ENCODE measurements around the gene CLDN6.
A peak's percentile ranks its signal among the peaks of the same experiment; 100 is the strongest.
"Not testable (repeated sequence)": the region's sequence is repeated elsewhere in the genome, so short reads cannot be mapped to it uniquely, and the experiment has no call there.

Gene CLDN6, protein sequence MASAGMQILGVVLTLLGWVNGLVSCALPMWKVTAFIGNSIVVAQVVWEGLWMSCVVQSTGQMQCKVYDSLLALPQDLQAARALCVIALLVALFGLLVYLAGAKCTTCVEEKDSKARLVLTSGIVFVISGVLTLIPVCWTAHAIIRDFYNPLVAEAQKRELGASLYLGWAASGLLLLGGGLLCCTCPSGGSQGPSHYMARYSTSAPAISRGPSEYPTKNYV

GRCh38 chr16:3017794-3018506, at the start of gene CLDN6:
TSS of gene CLDN6 (minus strand) at chr16:3018183. CDS start at chr16:3016021, 2,162 bp downstream.
- no peak for DNase-seq (ENCODE audit: low read depth in 2 of 2)

- no peak for DNase-seq (ENCODE audit: low read depth in 2 of 2)
Observed at GRCh38 chr16:3066440-3066748, 48.4 kb upstream of the CLDN6 start.

DNA sequence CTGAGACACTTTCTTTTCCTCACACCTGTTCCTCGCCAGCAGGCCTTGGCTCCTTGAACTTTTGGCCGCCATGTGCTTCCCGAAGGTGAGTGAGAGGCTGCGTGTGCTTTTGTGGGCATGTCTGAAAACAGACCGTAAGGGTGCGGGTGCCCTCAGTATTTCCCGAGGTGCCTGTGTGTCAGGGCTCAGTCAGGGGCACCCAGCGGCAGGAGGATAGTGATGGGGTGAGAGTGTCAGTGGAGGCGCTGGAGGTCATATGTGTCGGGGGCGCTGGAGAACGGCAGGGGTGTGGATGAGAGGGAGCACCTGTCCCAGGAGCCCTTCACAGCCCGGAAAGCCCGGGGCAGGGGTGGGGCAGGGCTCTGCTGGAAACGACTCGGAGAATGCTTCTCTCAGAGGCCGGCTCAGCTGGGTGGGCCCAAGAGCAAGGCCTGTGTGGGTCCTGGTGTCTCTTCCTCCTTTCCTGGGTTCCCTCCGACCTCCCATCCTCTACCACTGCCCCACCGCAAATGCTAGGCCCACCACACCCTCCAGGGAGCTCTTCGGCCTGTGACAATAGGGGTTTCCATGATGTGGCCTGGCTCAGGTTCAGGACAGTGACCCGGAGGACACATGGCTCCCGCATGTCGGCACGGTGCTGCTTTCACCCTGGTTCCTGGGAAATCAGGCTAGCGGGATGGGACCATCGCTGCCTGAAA, 47.9 kb upstream of the CLDN6 start:
- DNase-seq (ENCODE audit: low read depth in 2 of 2), result no peak

- peak; percentile 33 to 51 for DNase-seq (ENCODE audit: low read depth in 2 of 2)
Observed at GRCh38 chr16:3065069-3065741, 47.2 kb upstream of the CLDN6 start, which contains the start of gene IL32. TSS of gene IL32 (plus strand) at chr16:3065640. CDS start at chr16:3065812, 172 bp downstream.

DNA sequence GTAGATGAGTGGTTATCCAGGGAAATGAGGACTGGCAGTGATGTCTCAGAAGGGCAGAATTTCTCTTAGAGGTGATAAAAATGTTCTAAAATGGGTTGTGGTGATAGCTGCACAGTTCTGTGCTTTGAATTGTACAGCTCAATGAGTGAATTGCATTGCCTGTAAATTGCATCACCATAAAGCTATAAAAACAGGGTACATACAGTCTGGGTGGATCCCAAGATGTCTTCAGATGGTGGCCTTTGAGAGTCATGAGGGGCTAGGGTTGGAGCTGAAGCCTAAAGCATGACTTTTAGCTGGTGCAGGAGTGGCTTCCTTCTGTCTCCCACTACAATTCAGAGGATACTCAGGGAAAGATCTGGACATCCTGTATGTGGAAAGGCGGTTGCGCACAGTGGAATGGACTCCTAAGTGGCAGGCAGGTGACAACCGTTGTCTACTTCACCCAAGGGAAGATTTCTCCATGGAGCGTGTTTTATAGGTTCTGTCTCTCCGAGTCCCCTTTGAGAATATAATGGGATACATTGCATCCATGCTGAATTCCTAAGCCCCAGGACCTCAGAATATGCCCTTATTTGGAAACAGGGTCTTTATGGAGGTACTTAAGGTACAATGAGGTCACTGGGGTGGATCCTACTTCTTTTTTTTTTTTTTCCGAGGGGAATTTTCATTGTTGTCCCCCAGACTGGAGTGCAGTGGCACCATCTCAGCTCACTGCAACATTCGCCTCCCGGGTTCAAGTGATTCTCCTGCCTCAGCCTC, 45.8 kb upstream of the CLDN6 start:
- no peak for DNase-seq (ENCODE audit: low read depth in 2 of 2)

DNA sequence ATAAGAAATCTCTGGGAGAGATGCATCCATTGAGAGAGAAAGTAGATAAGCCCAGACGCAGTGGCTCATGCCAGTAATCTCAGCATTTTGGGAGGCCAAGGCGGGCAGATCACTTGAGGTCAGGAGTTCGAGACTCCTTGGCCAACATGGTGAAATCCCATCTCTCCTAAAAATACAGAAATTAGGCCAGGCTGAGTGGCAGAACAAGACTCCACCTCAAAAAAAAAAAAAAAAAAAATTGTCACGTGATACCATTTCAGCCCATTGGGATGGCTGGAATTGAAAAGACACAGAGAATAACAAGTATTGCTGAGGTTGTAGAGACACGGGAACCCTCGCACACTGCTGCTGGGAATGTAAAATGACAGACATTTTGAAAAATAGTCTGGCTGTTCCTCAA, 44.6 kb upstream of the CLDN6 start:
- DNase-seq (ENCODE audit: low read depth in 2 of 2), result no peak

- DNase-seq (ENCODE audit: low read depth in 2 of 2), result no peak
Observed at GRCh38 chr16:3060339-3061127, 42.5 kb upstream of the CLDN6 start.

DNA sequence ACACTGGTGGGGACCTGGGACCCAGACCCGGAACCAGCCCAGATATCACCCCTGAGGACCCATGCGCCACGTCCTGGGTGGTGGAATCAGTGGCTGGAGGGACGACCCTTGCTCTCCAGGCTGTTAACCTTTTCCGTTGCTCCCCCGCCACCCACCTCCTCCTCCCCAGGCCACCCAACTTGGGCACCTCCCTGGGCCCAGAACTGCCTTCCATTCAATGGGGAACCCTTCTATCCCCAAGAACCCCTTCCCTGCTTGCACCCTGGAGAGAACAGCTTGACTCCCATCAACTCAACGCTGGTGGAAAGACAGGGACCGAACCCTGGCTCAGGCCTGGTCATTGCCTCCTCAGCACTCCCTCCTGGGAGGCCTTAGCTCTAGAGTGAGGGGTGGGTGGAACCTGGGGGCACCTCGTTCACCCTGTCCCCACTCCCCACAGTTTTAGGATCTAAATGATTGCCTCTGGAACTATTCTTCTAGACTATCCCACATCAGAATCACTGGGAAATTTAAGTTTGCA, 41.8 kb upstream of the CLDN6 start:
- DNase-seq (ENCODE audit: low read depth in 2 of 2), result no peak

GRCh38 chr16:3059041-3059722, 41.2 kb upstream of the CLDN6 start:
- DNase-seq (ENCODE audit: low read depth in 2 of 2), result peak; percentile 66 to 74

DNA sequence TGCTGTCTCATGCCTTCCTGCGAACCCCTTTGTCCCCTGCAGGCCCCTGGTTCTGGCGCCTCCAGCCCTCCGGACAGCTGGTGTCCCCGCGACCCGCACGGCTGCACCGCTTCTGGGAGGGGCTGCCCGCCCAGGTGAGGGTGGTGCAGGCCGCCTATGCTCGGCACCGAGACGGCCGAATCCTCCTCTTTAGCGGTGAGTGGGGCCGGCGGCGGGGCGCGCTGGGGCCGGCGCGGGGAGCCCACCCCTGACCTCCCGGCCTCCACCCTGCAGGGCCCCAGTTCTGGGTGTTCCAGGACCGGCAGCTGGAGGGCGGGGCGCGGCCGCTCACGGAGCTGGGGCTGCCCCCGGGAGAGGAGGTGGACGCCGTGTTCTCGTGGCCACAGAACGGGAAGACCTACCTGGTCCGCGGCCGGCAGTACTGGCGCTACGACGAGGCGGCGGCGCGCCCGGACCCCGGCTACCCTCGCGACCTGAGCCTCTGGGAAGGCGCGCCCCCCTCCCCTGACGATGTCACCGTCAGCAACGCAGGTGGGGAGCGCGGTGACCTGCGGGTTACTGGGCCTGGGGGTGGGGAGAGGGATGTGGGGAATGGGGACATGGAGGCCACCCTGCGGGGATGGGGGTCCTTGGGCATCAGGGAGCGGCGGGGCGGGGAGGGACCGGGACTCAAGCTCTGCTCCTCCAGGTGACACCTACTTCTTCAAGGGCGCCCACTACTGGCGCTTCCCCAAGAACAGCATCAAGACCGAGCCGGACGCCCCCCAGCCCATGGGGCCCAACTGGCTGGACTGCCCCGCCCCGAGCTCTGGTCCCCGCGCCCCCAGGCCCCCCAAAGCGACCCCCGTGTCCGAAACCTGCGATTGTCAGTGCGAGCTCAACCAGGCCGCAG, 40.4 kb upstream of the CLDN6 start:
- no peak for DNase-seq (ENCODE audit: low read depth in 2 of 2)

- no peak for DNase-seq (ENCODE audit: low read depth in 2 of 2)
Observed at GRCh38 chr16:3057181-3058138, 39.5 kb upstream of the CLDN6 start.

DNA sequence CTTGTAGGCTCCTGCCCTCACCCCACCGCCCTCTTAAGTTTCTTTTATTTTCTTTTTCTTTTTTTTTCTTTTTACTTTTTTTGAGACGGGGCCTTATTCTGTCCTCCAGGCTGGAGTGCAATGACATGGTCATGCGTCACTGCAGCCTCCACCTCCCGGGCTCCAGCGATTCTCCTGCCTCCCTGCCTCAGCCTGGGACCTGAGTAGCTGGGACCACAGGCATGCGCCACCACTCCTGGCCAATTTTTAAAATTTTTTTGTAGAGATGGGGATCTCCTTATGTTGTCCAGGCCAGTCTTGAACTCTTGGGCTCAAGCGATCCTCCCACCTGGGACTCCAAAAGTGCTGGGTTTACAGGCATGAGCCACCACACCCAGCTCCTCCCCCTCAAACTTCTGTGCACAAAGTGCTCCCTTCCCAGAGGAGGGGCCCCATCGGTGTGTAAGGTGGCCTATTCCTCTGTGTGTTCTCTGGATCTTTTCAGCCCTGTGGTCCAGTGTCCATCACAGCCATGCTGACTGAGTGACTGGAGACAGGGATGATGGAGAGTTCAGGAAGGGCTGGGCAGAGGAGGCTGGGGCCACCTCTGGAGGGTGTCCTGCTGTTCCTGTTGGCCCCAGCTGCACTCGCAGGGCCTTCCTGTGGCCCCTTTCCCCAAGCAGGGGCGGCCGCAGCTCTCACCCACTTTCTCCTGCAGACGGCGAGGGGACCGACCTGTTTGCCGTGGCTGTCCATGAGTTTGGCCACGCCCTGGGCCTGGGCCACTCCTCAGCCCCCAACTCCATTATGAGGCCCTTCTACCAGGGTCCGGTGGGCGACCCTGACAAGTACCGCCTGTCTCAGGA, 38.6 kb upstream of the CLDN6 start:
- DNase-seq (ENCODE audit: low read depth in 2 of 2), result no peak

GRCh38 chr16:3055734-3056115, 37.7 kb upstream of the CLDN6 start:
- DNase-seq (ENCODE audit: low read depth in 2 of 2), result not testable (repeated sequence)

DNA sequence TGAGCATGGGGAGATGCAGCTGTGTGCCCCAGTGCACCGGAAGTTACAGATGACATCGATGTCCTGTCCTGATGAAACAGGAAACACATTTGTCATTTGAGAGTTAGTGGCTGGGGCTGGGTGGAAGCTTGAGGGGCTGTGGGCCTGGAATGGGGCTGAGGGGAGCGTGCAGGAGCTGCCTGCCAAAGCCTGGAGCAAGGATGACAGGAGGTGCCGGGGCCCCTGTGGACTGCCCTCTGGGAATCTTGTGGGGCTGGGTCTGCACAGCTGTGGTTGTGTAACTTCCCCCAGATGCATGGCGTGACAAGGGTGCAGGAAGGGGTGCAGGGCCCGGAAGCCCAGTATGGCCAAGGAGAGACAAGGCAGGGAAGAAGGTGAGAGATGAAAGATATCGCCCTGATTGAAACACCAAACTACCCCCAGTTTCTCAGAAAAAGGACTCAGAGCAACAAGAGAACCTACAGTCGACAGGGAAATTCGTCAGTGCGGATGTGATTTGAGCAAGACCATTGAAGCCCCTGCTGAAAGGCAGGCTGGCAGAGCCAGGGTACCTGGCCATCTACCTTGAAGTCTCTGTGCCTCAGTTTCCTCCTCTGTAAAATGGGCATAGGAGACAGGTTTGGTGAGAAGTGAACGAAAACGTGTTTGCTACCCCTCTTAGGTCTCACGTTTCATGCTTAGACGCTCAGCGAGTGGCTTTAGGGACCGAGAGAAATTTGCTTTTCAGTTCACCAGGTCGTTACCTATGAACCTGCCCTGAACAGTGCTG, 37.2 kb upstream of the CLDN6 start:
- DNase-seq (ENCODE audit: low read depth in 2 of 2), result no peak

GRCh38 chr16:3053330-3053710, 35.3 kb upstream of the CLDN6 start:
- not testable (repeated sequence) for DNase-seq (ENCODE audit: low read depth in 2 of 2)
